ENCODE data around the gene NCR3LG1. TPM values are rescaled to one million over a fixed set of nuclear protein-coding genes. Genes with fewer than 3 reads are reported as not detected.

The NCR3LG1 gene
- total RNA-seq, 1 donor, result 11.7 TPM

- H3K4me3 ChIP-seq (ENCODE audit: low read depth, low read length), result no peak overlapping the region
- TF ChIP-seq CTCF (IDR thresholded peaks at IDR 0.05; ENCODE audit: insufficient read depth, low read length), result no peak
- DNase-seq (ENCODE audit: low read depth), result no peak
Observed at GRCh38 chr11:17396598-17397310, 45.2 kb downstream of the NCR3LG1 start.

GRCh38 chr11:17397311-17398002 is 45.9 kb downstream of the NCR3LG1 start:
- no peak overlapping the region for H3K4me3 ChIP-seq (ENCODE audit: low read depth, low read length)
- DNase-seq (ENCODE audit: low read depth), result no peak
- TF ChIP-seq CTCF (IDR thresholded peaks at IDR 0.05; ENCODE audit: insufficient read depth, low read length), result no peak

- no peak overlapping the region for H3K4me3 ChIP-seq (ENCODE audit: low read depth, low read length)
- no peak for TF ChIP-seq CTCF (IDR thresholded peaks at IDR 0.05; ENCODE audit: insufficient read depth, low read length)
- no peak for DNase-seq (ENCODE audit: low read depth)
Observed at GRCh38 chr11:17399236-17399635, 47.6 kb downstream of the NCR3LG1 start.

- no peak overlapping the region for H3K4me3 ChIP-seq (ENCODE audit: low read depth, low read length)
Observed at GRCh38 chr11:17400048-17400775, 48.6 kb downstream of the NCR3LG1 start.

GRCh38 chr11:17401316-17401715 is 49.7 kb downstream of the NCR3LG1 start:
- no peak for DNase-seq (ENCODE audit: low read depth)
- no peak for TF ChIP-seq CTCF (IDR thresholded peaks at IDR 0.05; ENCODE audit: insufficient read depth, low read length)
- H3K4me3 ChIP-seq (ENCODE audit: low read depth, low read length), result no peak overlapping the region

More at GRCh38 chr11:17400048-17400775, 48.6 kb downstream of the NCR3LG1 start:
- DNase-seq (ENCODE audit: low read depth), result no peak
- TF ChIP-seq CTCF (IDR thresholded peaks at IDR 0.05; ENCODE audit: insufficient read depth, low read length), result no peak

GRCh38 chr11:17401841-17402240 is 50.2 kb downstream of the NCR3LG1 start:
- TF ChIP-seq CTCF (IDR thresholded peaks at IDR 0.05; ENCODE audit: insufficient read depth, low read length), result no peak
- no peak overlapping the region for H3K4me3 ChIP-seq (ENCODE audit: low read depth, low read length)
- DNase-seq (ENCODE audit: low read depth), result no peak
